OCI-LY3 (cell line): ENCODE data around the gene SH3RF3.

Source experiments
- CTCF ChIP-seq: fragments of 200-600, 300-600 bp; sonication (generic); IDR thresholded peaks from 2 replicates; pipeline ENCODE4 v1.5.1; 2014; ENCODE audit warnings: antibody characterized with exemption, low read length, low read depth
- EZH2phosphoT487 ChIP-seq: fragments of 200-600 bp; shearing (Covaris generic); IDR thresholded peaks from 2 replicates; pipeline ENCODE4 v1.6.1; 2018; ENCODE audit warnings: antibody characterized with exemption, mixed run types, low read depth

GRCh38 chr2:109201465-109202327 is 72.7 kb downstream of the SH3RF3 start:
- TF ChIP-seq CTCF (no peak), EZH2phosphoT487 (no peak)
